HEK293T (cell line): ENCODE data around the gene SNAPC1.

Source experiments
- CTCF ChIA-PET: fragments of 350-600 bp; formaldehyde crosslinking; extraction: SDS; loops from one replicate; lab custom pipeline; 2021; ENCODE audit warnings: antibody characterized with exemption, inconsistent platforms; lab: Yijun Ruan, JAX
- POLR2A ChIA-PET: fragments of 350-600 bp; formaldehyde crosslinking; extraction: SDS; loops from one replicate; lab custom pipeline; 2020; ENCODE audit warnings: antibody characterized with exemption, inconsistent platforms; lab: Yijun Ruan, JAX
- DNase-seq: peaks from one replicate; pipeline ENCODE4 v3.0.0; 2012; ENCODE audit warnings: mixed read lengths; ENCODE audit errors: extremely low spot score
- ARNT ChIP-seq: fragments of 450-650 bp; IDR thresholded peaks from 2 replicates; pipeline ENCODE4 v1.6.1; 2017; ENCODE audit warnings: mild to moderate bottlenecking
- BHLHE40 ChIP-seq: fragments of 450-650 bp; IDR thresholded peaks from 2 replicates; pipeline ENCODE4 v1.6.1; 2016; ENCODE audit warnings: mild to moderate bottlenecking, moderate library complexity, borderline replicate concordance
- CTBP1 ChIP-seq: fragments of 450-650 bp; IDR thresholded peaks from 2 replicates; pipeline ENCODE4 v1.6.1; 2016; ENCODE audit warnings: borderline replicate concordance
- ELF4 ChIP-seq: fragments of 450-650 bp; IDR thresholded peaks from 2 replicates; pipeline ENCODE4 v1.6.1; 2017; ENCODE audit warnings: antibody characterized with exemption
- FOXA1 ChIP-seq: fragments of 450-650 bp; IDR thresholded peaks from 2 replicates; pipeline ENCODE4 v1.6.1; 2016; ENCODE audit warnings: mild to moderate bottlenecking
- FOXK2 ChIP-seq: fragments of 450-650 bp; IDR thresholded peaks from 2 replicates; pipeline ENCODE4 v1.6.1; 2016; ENCODE audit warnings: mild to moderate bottlenecking
- FOXM1 ChIP-seq: fragments of 450-650 bp; IDR thresholded peaks from 2 replicates; pipeline ENCODE4 v1.6.1; 2017; ENCODE audit warnings: mild to moderate bottlenecking, borderline replicate concordance
- HDGF ChIP-seq: fragments of 450-650 bp; IDR thresholded peaks from 2 replicates; pipeline ENCODE4 v1.6.1; 2017; ENCODE audit warnings: antibody characterized with exemption, borderline replicate concordance
- L3MBTL2 ChIP-seq: fragments of 450-650 bp; conservative IDR thresholded peaks from 2 replicates; pipeline ENCODE4 v1.6.1; 2016; ENCODE audit warnings: mild to moderate bottlenecking
- LEF1 ChIP-seq: fragments of 450-650 bp; IDR thresholded peaks from 2 replicates; pipeline ENCODE4 v1.6.1; 2017; ENCODE audit warnings: mild to moderate bottlenecking, borderline replicate concordance
- NFRKB ChIP-seq: fragments of 450-650 bp; IDR thresholded peaks from 2 replicates; pipeline ENCODE4 v1.6.1; 2016; ENCODE audit warnings: mild to moderate bottlenecking, moderate library complexity
- SP1 ChIP-seq: fragments of 450-650 bp; IDR thresholded peaks from 2 replicates; pipeline ENCODE4 v1.6.1; 2017
- SUZ12 ChIP-seq: fragments of 450-650 bp; IDR thresholded peaks from 2 replicates; pipeline ENCODE4 v1.6.1; 2016; ENCODE audit warnings: mild to moderate bottlenecking
- TARDBP ChIP-seq: fragments of 450-650 bp; IDR thresholded peaks from 2 replicates; pipeline ENCODE4 v1.6.1; 2016
- ZNF384 ChIP-seq: fragments of 450-650 bp; IDR thresholded peaks from 2 replicates; pipeline ENCODE4 v1.6.1; 2016
- TF ChIP-seq, protein P1 (sequence below): fragments of 450-650 bp; IDR thresholded peaks from 2 replicates; pipeline ENCODE4 v1.6.1; 2016

Gene SNAPC1

DNA sequence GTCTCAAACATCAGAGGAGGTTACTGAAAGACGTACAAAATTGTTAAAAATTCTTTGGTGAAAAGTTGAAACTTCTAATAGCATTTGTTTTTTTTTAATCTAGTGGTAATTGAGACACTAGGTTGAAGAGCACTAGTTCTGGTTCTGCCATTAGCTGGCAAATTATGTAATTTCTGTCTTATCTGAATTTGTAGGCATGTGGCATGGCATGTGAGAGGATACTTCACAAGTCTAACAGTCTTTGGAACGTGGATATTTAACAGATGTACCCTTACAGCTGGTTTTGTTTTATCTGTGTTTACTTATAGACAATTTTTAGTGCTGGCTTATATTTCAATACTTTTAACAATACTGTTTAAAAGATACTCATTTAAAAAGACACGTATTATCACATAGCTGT lies 6.0 kb downstream of the SNAPC1 start:
- no peak for DNase-seq
- ChIA-PET POLR2A (no interaction called here), CTCF (interaction anchor here (0.9 kb wide), 1 partner anchor 298 kb away, joined by 3 read pairs; no protein-coding TSS in a partner anchor)
- TF ChIP-seq SUZ12, result no peak
- TF ChIP-seq, protein P1, sequence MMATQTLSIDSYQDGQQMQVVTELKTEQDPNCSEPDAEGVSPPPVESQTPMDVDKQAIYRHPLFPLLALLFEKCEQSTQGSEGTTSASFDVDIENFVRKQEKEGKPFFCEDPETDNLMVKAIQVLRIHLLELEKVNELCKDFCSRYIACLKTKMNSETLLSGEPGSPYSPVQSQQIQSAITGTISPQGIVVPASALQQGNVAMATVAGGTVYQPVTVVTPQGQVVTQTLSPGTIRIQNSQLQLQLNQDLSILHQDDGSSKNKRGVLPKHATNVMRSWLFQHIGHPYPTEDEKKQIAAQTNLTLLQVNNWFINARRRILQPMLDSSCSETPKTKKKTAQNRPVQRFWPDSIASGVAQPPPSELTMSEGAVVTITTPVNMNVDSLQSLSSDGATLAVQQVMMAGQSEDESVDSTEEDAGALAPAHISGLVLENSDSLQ, result no peak
- no peak for TF ChIP-seq LEF1
- no peak for TF ChIP-seq CTBP1
- TF ChIP-seq ARNT, result no peak
- no peak for TF ChIP-seq FOXM1
- no peak for TF ChIP-seq NFRKB
- TF ChIP-seq BHLHE40, result no peak
- no peak for TF ChIP-seq FOXK2
- no peak for TF ChIP-seq ZNF384
- no peak for TF ChIP-seq HDGF
- TF ChIP-seq L3MBTL2, result no peak
- TF ChIP-seq FOXA1, result no peak
- TF ChIP-seq SP1, result no peak
- no peak for TF ChIP-seq ELF4
- no peak for TF ChIP-seq TARDBP

DNA sequence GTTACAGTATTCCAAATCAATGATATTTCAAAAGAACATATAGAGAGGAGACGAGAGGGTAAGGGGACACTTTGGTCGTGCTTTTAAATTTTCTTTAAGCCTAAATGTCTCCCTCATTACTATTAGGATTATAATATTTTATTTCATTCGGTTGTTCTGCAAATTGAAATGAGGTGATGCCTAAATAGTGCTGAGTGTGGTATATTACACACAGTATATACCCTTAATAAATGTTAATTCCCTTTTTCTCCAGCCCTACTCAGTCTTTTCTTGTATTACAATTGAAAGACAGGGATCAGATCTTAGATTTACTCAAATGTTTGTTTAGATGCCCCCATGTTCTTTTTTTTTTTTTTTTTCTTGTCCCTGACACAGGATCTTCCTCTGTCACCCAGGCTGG lies 7.7 kb downstream of the SNAPC1 start:
- ChIA-PET CTCF (no interaction called here), POLR2A (interaction anchor here (2.3 kb wide), 1 partner anchor 8 kb away, joined by 7 read pairs; the partner anchor contains the start of gene SNAPC1)
- DNase-seq, result no peak
- TF ChIP-seq SP1 (no peak), LEF1 (no peak)

DNA sequence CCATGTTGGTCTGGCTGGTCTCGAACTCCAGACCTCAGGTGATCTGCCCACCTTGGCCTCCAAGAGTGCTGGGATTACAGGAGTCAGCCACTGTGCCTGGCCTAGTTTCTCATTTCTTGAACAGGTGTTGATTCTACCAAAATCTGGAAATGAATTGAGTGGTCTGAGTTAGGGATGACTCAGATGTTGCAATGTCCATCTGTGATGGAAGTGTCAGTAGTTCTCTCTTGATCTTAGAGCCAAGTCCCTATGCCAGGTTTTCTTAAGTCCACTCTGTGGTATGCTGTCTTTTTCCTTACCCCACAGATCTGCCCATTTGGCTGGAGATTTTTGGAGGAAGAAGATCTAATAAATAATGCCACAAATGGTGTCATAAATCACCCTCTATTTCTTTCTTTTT lies 12.6 kb downstream of the SNAPC1 start:
- CTCF ChIA-PET, result no interaction called here
- TF ChIP-seq HDGF (no peak), SP1 (no peak), NFRKB (no peak), FOXM1 (no peak), FOXK2 (no peak), BHLHE40 (no peak), SUZ12 (no peak)
- POLR2A ChIA-PET, result no interaction called here
- DNase-seq, result no peak

DNA sequence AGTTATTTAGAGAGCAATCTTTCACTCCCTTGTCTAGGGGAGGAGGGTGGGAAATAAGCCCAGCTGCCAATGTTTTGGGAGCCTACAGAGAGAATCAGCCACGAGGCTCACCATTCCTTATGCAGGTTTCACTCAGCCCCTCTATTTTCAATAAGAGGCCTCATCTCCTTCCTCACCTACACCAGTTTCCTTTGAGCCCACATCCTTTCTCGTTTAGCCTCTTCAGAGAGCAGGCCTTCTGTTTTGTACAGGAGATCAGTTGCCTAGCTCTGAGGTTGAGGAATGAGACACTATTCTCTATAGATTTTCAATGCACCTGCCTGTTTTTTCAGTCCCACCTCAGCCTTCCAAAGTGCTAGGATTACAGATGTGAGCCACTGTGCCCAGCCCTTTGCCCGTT lies 17.9 kb downstream of the SNAPC1 start:
- POLR2A ChIA-PET, result interaction anchor here (0.9 kb wide), 1 partner anchor 18 kb away, joined by 3 read pairs; no protein-coding TSS in a partner anchor
- no peak for DNase-seq
- TF ChIP-seq SP1 (no peak), ARNT (no peak), ELF4 (no peak), CTBP1 (no peak), FOXM1 (no peak), BHLHE40 (no peak), ZNF384 (no peak), L3MBTL2 (no peak), FOXK2 (no peak), FOXA1 (no peak), TARDBP (no peak), NFRKB (no peak), LEF1 (no peak), SUZ12 (no peak), HDGF (no peak)
- TF ChIP-seq, protein P1, result no peak
- CTCF ChIA-PET, result no interaction called here

DNA sequence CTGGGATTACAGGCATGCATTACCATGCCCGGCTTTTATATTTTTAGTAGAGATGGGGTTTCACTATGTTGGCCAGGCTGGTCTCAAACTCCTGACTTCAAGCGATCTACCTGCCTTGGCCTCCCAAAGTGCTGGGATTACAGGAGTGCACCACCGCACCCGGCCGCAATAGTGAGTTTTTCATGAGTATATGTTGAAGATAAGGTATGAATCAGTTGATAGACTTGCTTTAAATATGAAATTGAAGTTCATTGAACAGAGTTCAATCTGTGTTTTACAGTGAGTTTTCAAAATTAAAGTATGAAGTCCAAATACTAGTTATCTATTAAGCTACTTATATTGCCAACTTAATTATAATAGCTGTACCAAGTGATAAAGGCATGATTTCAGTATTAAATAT lies 35.1 kb downstream of the SNAPC1 start:
- no peak for TF ChIP-seq SP1
- DNase-seq, result no peak
- ChIA-PET CTCF (no interaction called here), POLR2A (no interaction called here)

DNA sequence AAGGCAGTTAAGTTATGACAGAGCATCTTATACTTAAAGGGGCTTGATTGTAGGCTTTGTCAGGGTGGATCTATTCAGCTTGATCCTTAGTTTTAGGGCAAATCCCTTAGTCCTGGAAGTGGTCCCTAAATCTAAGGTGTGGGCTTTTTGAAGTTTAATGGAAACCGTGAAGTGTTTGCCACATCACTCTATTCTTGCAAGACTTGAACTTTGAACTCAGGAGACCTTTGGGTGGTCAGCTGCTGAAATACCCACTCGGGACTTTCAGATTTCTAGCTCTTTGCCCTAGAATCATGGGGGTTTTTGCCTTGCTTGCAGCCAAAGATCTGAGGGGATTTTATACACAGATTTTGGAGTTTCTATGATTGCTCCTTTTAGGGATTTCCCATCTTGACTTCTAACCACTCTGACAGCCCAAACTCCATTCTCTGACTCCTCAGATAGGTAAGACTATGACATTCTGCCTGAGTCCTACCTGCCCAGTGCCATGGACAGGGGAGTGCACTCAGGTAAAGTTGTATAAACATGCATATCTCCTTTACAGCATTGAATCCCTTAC lies 39.9 kb downstream of the SNAPC1 start:
- ChIA-PET CTCF (no interaction called here), POLR2A (no interaction called here)
- no peak for DNase-seq
- TF ChIP-seq L3MBTL2, result no peak
- TF ChIP-seq TARDBP, result no peak
- TF ChIP-seq, protein P1, result no peak
- no peak for TF ChIP-seq FOXK2

DNA sequence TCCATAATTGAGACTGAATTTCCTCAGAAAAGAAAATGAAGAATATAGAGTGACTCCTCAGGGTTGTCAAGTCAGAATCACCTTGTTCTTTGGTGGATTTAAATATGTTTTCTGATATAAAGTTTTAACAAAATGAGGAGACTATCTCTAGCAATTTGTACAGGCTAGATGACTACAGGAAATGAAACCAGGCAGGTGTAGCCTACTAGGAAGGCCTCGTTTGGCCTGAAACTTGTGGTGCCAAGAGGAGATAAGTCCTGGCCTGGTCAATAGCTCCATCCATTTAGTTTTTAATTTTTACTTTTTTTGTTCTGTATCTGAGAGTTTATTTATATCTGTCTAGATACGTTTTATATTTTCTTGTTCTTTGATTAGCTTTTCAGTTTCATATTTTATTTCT lies 41.5 kb downstream of the SNAPC1 start:
- ChIA-PET POLR2A (no interaction called here), CTCF (no interaction called here)
- no peak for TF ChIP-seq L3MBTL2
- no peak for TF ChIP-seq SUZ12
- TF ChIP-seq NFRKB, result no peak
- TF ChIP-seq LEF1, result no peak
- no peak for TF ChIP-seq BHLHE40
- no peak for TF ChIP-seq CTBP1
- TF ChIP-seq ARNT, result no peak
- no peak for TF ChIP-seq FOXA1
- TF ChIP-seq ZNF384, result no peak
- no peak for TF ChIP-seq SP1
- no peak for TF ChIP-seq FOXK2
- TF ChIP-seq, protein P1, result no peak
- no peak for TF ChIP-seq HDGF
- no peak for TF ChIP-seq ELF4
- no peak for TF ChIP-seq TARDBP

More for the DNA sequence above, 41.5 kb downstream of the SNAPC1 start:
- no peak for DNase-seq
